GM12891 (cell line): ENCODE results near the gene AGBL1.

Source experiments
- PAX5 ChIP-seq: IDR thresholded peaks from 2 replicates; pipeline ENCODE4 v1.6.1; 2011; ENCODE audit warnings: low read length, moderate library complexity, mild to moderate bottlenecking; ENCODE audit not compliant: insufficient read depth, severe bottlenecking
- POLR2A ChIP-seq: IDR thresholded peaks from 2 replicates; pipeline ENCODE4 v1.6.1; 2011; ENCODE audit warnings: low read depth, low read length, control low read depth
- POLR2AphosphoS5 ChIP-seq: IDR thresholded peaks from 2 replicates; pipeline ENCODE4 v1.6.1; 2011; ENCODE audit warnings: low read depth, low read length, control low read depth
- SPI1 ChIP-seq: IDR thresholded peaks from 2 replicates; pipeline ENCODE4 v1.6.1; 2011; ENCODE audit warnings: low read depth, low read length, control low read depth
- TAF1 ChIP-seq: IDR thresholded peaks from 2 replicates; pipeline ENCODE4 v1.6.1; 2011; ENCODE audit warnings: low read depth, low read length, control low read depth

DNA sequence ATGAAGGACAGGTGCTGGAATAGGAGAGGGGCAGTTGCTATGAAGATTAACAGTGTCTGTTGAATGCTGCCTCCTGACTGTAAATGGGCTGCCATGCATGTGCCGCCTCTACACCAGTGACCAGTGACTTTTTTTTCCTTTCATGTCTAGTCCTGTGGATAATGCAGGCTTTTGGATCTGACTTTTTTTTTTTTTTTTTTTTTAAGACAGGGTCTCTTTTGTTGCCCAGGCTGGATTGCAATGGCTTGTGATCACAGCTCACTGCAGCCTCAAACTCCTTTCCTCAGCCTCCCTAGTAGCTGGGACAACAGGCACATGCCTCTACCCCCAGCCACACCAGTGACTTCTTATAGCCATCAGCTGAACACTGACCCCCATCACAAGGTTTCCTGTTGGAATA lies 41.2 kb upstream of the AGBL1 start:
- no peak for TF ChIP-seq TAF1
- TF ChIP-seq POLR2A: no peak
- no peak for TF ChIP-seq POLR2AphosphoS5
- TF ChIP-seq SPI1: no peak
- no peak for TF ChIP-seq PAX5
